ENCODE data around the gene CCNG2.
"Not testable (repeated sequence)": the region's sequence is repeated elsewhere in the genome, so short reads cannot be mapped to it uniquely, and the experiment has no call there.

The CCNG2 gene

GRCh38 chr4:77156912-77157858, at the start of gene CCNG2:
CCNG2 (plus strand) TSS chr4:77157207; CDS start chr4:77158533, 1,326 bp downstream.
- DNase-seq, result peak; percentile 95

GRCh38 chr4:77110730-77111129, 46.3 kb upstream of the CCNG2 start:
- DNase-seq, result no peak

- DNase-seq, result no peak
These were observed 43.9 kb upstream of the CCNG2 start for GRCh38 chr4:77113069-77113468.

- no peak for DNase-seq
These were observed 39.3 kb upstream of the CCNG2 start for GRCh38 chr4:77117721-77118120.

GRCh38 chr4:77120886-77121508, 36.0 kb upstream of the CCNG2 start:
- no peak for DNase-seq

GRCh38 chr4:77121736-77122240, 35.2 kb upstream of the CCNG2 start:
- no peak for DNase-seq

- DNase-seq, result no peak
These were observed 34.4 kb upstream of the CCNG2 start for GRCh38 chr4:77122656-77123055.

GRCh38 chr4:77123411-77123810, 33.6 kb upstream of the CCNG2 start:
- DNase-seq, result no peak

GRCh38 chr4:77124576-77124975, 32.4 kb upstream of the CCNG2 start:
- no peak for DNase-seq

GRCh38 chr4:77125961-77126360, 31.0 kb upstream of the CCNG2 start:
- no peak for DNase-seq

GRCh38 chr4:77126809-77127208, 30.2 kb upstream of the CCNG2 start:
- DNase-seq, result no peak

- DNase-seq, result no peak
These were observed 29.8 kb upstream of the CCNG2 start for GRCh38 chr4:77127215-77127614.

- DNase-seq, result no peak
These were observed 29.0 kb upstream of the CCNG2 start for GRCh38 chr4:77127837-77128621.

GRCh38 chr4:77132652-77133312, 24.2 kb upstream of the CCNG2 start:
- no peak for DNase-seq

GRCh38 chr4:77137448-77137847, 19.6 kb upstream of the CCNG2 start:
- DNase-seq, result not testable (repeated sequence)

GRCh38 chr4:77141964-77142645, 14.9 kb upstream of the CCNG2 start:
- DNase-seq, result no peak

GRCh38 chr4:77142646-77143028, 14.4 kb upstream of the CCNG2 start:
- no peak for DNase-seq

- DNase-seq, result no peak
These were observed 13.9 kb upstream of the CCNG2 start for GRCh38 chr4:77143091-77143490.

GRCh38 chr4:77145842-77146185, 11.2 kb upstream of the CCNG2 start:
- no peak for DNase-seq

GRCh38 chr4:77146186-77147078, 10.6 kb upstream of the CCNG2 start:
- no peak for DNase-seq

Measured in islet precursor cell (in vitro differentiated cells).